Measurements from ENCODE around the gene OPN4.

OPN4 gene

DNA sequence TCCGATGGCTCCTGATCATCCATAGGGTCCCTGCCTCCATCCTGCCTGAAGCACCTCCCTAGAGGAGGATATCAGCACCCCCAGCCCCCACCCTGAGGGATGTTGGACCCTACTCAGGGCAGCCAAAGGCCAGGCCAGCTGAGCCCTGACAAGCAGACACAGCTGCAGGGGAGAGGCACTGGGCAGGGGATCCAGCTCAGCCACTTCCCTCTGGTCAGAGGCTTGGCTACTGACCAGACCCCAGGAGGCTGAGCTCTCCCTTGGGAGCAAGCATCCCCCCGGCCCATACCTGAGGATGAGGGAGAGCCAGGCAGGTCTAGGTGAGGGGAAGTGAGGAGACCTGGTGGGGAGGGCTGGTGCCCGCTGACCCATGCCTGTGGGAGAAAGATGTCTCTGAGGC lies 20.6 kb downstream of the OPN4 start:
- no peak overlapping the region for H3K4me2 ChIP-seq (ENCODE audit: insufficient read depth, low read length)
- peaks cover 2% of the 10 kb centered on the region for H3K27me3 ChIP-seq (ENCODE audit: insufficient read depth, low read length, poor library complexity)
- TF ChIP-seq EZH2 (IDR thresholded peaks at IDR 0.05; ENCODE audit: borderline replicate concordance, low read depth, low read length, severe bottlenecking): no peak
- TF ChIP-seq, protein P1, sequence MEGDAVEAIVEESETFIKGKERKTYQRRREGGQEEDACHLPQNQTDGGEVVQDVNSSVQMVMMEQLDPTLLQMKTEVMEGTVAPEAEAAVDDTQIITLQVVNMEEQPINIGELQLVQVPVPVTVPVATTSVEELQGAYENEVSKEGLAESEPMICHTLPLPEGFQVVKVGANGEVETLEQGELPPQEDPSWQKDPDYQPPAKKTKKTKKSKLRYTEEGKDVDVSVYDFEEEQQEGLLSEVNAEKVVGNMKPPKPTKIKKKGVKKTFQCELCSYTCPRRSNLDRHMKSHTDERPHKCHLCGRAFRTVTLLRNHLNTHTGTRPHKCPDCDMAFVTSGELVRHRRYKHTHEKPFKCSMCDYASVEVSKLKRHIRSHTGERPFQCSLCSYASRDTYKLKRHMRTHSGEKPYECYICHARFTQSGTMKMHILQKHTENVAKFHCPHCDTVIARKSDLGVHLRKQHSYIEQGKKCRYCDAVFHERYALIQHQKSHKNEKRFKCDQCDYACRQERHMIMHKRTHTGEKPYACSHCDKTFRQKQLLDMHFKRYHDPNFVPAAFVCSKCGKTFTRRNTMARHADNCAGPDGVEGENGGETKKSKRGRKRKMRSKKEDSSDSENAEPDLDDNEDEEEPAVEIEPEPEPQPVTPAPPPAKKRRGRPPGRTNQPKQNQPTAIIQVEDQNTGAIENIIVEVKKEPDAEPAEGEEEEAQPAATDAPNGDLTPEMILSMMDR (IDR thresholded peaks at IDR 0.05; ENCODE audit: borderline replicate concordance, extremely low read depth, low read length, poor library complexity, severe bottlenecking): no peak
- H3K79me2 ChIP-seq (ENCODE audit: insufficient read depth, low read length): no peaks in the 10 kb centered on the region
- no peaks in the 10 kb centered on the region; the same call in none of the 2 replicates for H4K20me1 ChIP-seq (ENCODE audit: insufficient read depth, low read length)
- DNase-seq: no peak
- no peak overlapping the region for H3K27ac ChIP-seq (ENCODE audit: low read length)
- no peak overlapping the region for H2AFZ ChIP-seq (ENCODE audit: low read depth, low read length)
- no peak overlapping the region for H3K4me3 ChIP-seq (ENCODE audit: low read depth in 1 of 2, low read length in 2 of 2)
- H3K9ac ChIP-seq (ENCODE audit: low read depth, low read length): no peak overlapping the region
- H3K4me1 ChIP-seq (ENCODE audit: insufficient read depth, low read length): no peaks in the 10 kb centered on the region
- ATAC-seq (ENCODE audit: insufficient read depth, low read depth): no peak
- no peaks in the 10 kb centered on the region for H3K36me3 ChIP-seq (ENCODE audit: insufficient read depth, low read length)
- H3K9me3 ChIP-seq (ENCODE audit: insufficient read depth, low read length, severe bottlenecking): no peaks in the 10 kb centered on the region

DNA sequence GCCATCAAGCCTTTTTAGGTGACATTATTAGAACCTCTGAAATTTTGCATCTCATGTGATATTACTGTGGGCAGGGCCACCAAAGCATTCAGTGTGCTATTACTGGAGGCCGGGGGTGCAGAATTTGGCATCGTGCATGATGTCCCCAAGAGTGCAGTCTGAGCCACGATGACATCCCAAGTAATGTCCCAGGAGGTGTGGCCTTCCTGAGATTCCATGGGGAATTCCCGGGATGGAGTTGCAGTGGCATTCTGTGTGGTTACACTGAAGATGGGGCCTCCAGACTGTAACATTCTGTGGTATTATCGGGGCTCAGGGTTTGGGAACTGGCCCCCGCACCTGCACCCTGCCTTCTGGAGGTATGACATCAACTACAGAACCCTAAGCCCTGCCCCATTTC lies 23.0 kb downstream of the OPN4 start:
- no peak overlapping the region for H2AFZ ChIP-seq (ENCODE audit: low read depth, low read length)
- no peak for ATAC-seq (ENCODE audit: insufficient read depth, low read depth)
- H3K27me3 ChIP-seq (ENCODE audit: insufficient read depth, low read length, poor library complexity): peaks cover 2% of the 10 kb centered on the region
- H3K79me2 ChIP-seq (ENCODE audit: insufficient read depth, low read length): no peaks in the 10 kb centered on the region
- no peaks in the 10 kb centered on the region for H3K9me3 ChIP-seq (ENCODE audit: insufficient read depth, low read length, severe bottlenecking)
- DNase-seq: no peak
- no peak overlapping the region for H3K27ac ChIP-seq (ENCODE audit: low read length)
- no peaks in the 10 kb centered on the region for H3K36me3 ChIP-seq (ENCODE audit: insufficient read depth, low read length)
- no peak overlapping the region for H3K4me3 ChIP-seq (ENCODE audit: low read depth in 1 of 2, low read length in 2 of 2)
- no peaks in the 10 kb centered on the region for H3K4me1 ChIP-seq (ENCODE audit: insufficient read depth, low read length)
- peaks cover under 1% of the 10 kb centered on the region for H4K20me1 ChIP-seq (ENCODE audit: insufficient read depth, low read length)
- TF ChIP-seq EZH2 (IDR thresholded peaks at IDR 0.05; ENCODE audit: borderline replicate concordance, low read depth, low read length, severe bottlenecking): no peak
- TF ChIP-seq, protein P1 (IDR thresholded peaks at IDR 0.05; ENCODE audit: borderline replicate concordance, extremely low read depth, low read length, poor library complexity, severe bottlenecking): no peak
- no peak overlapping the region for H3K9ac ChIP-seq (ENCODE audit: low read depth, low read length)
- H3K4me2 ChIP-seq (ENCODE audit: insufficient read depth, low read length): no peak overlapping the region

DNA sequence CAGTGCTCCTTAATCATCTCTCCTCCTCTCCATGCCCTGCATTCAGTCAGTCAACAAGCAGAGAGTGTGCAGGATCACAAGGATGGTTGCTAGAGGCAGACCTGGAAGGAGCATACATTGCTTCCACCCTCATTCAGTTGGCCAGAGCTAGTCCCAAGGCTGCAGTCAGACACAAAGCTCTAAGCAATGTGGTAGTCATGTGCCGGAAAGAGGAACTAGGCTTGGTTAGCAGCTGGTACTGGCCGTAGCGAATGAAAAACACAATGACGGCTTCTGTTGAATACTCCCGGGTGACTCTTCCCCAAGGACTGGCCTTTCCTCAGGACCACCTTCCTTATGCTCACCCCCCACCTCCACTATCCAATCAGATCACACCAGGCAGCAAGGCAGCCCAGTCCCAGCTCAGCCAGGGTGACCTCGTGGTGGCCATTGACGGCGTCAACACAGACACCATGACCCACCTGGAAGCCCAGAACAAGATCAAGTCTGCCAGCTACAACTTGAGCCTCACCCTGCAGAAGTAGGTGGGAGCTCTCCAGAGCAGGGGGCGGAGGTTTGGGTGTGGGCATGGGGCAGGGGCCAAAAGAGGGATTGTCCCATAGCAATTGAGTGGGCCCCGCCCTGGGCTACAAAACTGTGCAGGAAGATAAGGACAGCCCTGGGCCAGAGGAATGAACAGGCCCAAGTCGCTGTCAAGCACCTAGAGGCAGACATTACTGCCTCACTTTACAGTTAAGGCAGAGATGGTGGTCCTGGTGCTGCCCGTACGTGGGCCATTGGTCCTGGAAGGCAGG lies 24.8 kb downstream of the OPN4 start:
- no peak for ATAC-seq (ENCODE audit: insufficient read depth, low read depth)
- no peaks in the 10 kb centered on the region for H3K36me3 ChIP-seq (ENCODE audit: insufficient read depth, low read length)
- H3K4me2 ChIP-seq (ENCODE audit: insufficient read depth, low read length): no peak overlapping the region
- no peak overlapping the region for H3K9ac ChIP-seq (ENCODE audit: low read depth, low read length)
- peaks cover 4% of the 10 kb centered on the region; the same call in 1 of the 2 replicates for H4K20me1 ChIP-seq (ENCODE audit: insufficient read depth, low read length)
- DNase-seq: no peak
- H3K27me3 ChIP-seq (ENCODE audit: insufficient read depth, low read length, poor library complexity): peaks cover 16% of the 10 kb centered on the region
- no peaks in the 10 kb centered on the region for H3K4me1 ChIP-seq (ENCODE audit: insufficient read depth, low read length)
- no peak overlapping the region for H3K27ac ChIP-seq (ENCODE audit: low read length)
- no peak for TF ChIP-seq EZH2 (IDR thresholded peaks at IDR 0.05; ENCODE audit: borderline replicate concordance, low read depth, low read length, severe bottlenecking)
- TF ChIP-seq, protein P1 (IDR thresholded peaks at IDR 0.05; ENCODE audit: borderline replicate concordance, extremely low read depth, low read length, poor library complexity, severe bottlenecking): no peak
- no peak overlapping the region for H2AFZ ChIP-seq (ENCODE audit: low read depth, low read length)
- no peak overlapping the region for H3K4me3 ChIP-seq (ENCODE audit: low read depth in 1 of 2, low read length in 2 of 2)
- H3K79me2 ChIP-seq (ENCODE audit: insufficient read depth, low read length): no peaks in the 10 kb centered on the region
- no peaks in the 10 kb centered on the region for H3K9me3 ChIP-seq (ENCODE audit: insufficient read depth, low read length, severe bottlenecking)
